A549 (cell line): ENCODE measurements around the gene ACTG1. TPM values are rescaled to one million over a fixed set of nuclear protein-coding genes. Genes with fewer than 3 reads are reported as not detected.

Experiments
- ATAC-seq, 2 experiments: fragments of 200-7000 bp in 1 of 2; fragments of >200 bp in 1 of 2; cut with Nextera tagmentation in 1 of 2; cut with Tn5 transposase in 1 of 2; 3 replicates each; pipeline versions ENCODE4 v1.8.0 to v1.9.1; 2018 to 2020; ENCODE audit warnings: mild to moderate bottlenecking in 1 of 2, moderate library complexity in 1 of 2
- CTCF ChIA-PET: fragments of 300-600 bp; sonication (Branson Sonifier 250); formaldehyde crosslinking; extraction: SDS; loops from one replicate; lab custom pipeline; 2021; ENCODE audit warnings: antibody characterized with exemption, inconsistent platforms; lab: Yijun Ruan, JAX
- POLR2A ChIA-PET: fragments of 350-600 bp; formaldehyde crosslinking; extraction: SDS; loops from one replicate; lab custom pipeline; 2021; ENCODE audit warnings: antibody characterized with exemption, inconsistent platforms; lab: Yijun Ruan, JAX
- DNase-seq, 2 experiments: peaks; one replicate each; pipeline versions ENCODE4 v3.0.0 to v3.0.0-alpha.2; 2011 to 2016; ENCODE audit warnings: low read depth in 1 of 2, low spot score in 1 of 2
- FAIRE-seq: peaks from 2 replicates; lab custom pipeline; 2011; peaks lifted over from hg19 to GRCh38; lab: Jason Lieb, UNC
- H3K27ac ChIP-seq, 2 experiments: fragments of >200 bp; sonication (Bioruptor Twin); formaldehyde crosslinking; 3 replicates each; pipeline ENCODE4 v1.5.1; 2016 to 2017
- H3K4me1 ChIP-seq: fragments of >200 bp; sonication (Bioruptor Twin); formaldehyde crosslinking; 3 replicates; pipeline ENCODE4 v1.6.1; 2016
- H3K4me2 ChIP-seq: fragments of >200 bp; sonication (Bioruptor Twin); formaldehyde crosslinking; 3 replicates; pipeline ENCODE4 v1.6.1; 2016
- H3K4me3 ChIP-seq: fragments of >200 bp; sonication (Bioruptor Twin); formaldehyde crosslinking; 3 replicates; pipeline ENCODE4 v1.5.1; 2016
- H3K9me3 ChIP-seq: fragments of >200 bp; sonication (Bioruptor Twin); formaldehyde crosslinking; 3 replicates; pipeline ENCODE4 v1.6.1; 2016
- CHD2 ChIP-seq: fragments of 150-350 bp; IDR thresholded peaks from 2 replicates; pipeline ENCODE4 v1.6.1; 2014; ENCODE audit warnings: low read length; ENCODE audit not compliant: partially characterized antibody
- CHD4 ChIP-seq: fragments of 200-600 bp; sonication (generic); IDR thresholded peaks from 2 replicates; pipeline ENCODE4 v1.6.1; 2016; ENCODE audit warnings: antibody characterized with exemption, mild to moderate bottlenecking, borderline replicate concordance
- EHF ChIP-seq: fragments of 250-450 bp; sonication (Bioruptor Pico); IDR thresholded peaks from 2 replicates; pipeline ENCODE4 v1.5.0; 2020; ENCODE audit warnings: mild to moderate bottlenecking
- ESRRA ChIP-seq: fragments of 150-350 bp; IDR thresholded peaks from 2 replicates; pipeline ENCODE4 v1.6.1; 2014; ENCODE audit warnings: mild to moderate bottlenecking, low read length, borderline replicate concordance
- FOSL2 ChIP-seq, 2 experiments: fragments of 450-650 bp in 1 of 2; fragments of >200 bp in 1 of 2; sonication (Bioruptor Twin) in 1 of 2; formaldehyde crosslinking; IDR thresholded peaks; 2 replicates each; pipeline versions ENCODE4 v1.5.0 to v1.6.1; 2016 to 2020; ENCODE audit warnings: mild to moderate bottlenecking in 1 of 2, moderate library complexity in 1 of 2
- GATA3 ChIP-seq: IDR thresholded peaks from 2 replicates; pipeline ENCODE4 v1.6.1; 2012; ENCODE audit warnings: borderline replicate concordance
- HDAC2 ChIP-seq: fragments of 200-600 bp; sonication (generic); IDR thresholded peaks from 2 replicates; pipeline ENCODE4 v1.6.1; 2016
- HOXA7 ChIP-seq: fragments of 250-450 bp; sonication (Bioruptor Pico); IDR thresholded peaks from 2 replicates; pipeline ENCODE4 v1.5.0; 2020; ENCODE audit warnings: mild to moderate bottlenecking, moderate library complexity
- HOXB5 ChIP-seq: fragments of 250-450 bp; sonication (Bioruptor Pico); IDR thresholded peaks from 2 replicates; pipeline ENCODE4 v1.5.0; 2020; ENCODE audit warnings: mild to moderate bottlenecking, moderate library complexity
- KDM5A ChIP-seq: fragments of 200-600 bp; sonication (generic); IDR thresholded peaks from 2 replicates; pipeline ENCODE4 v1.6.1; 2016; ENCODE audit warnings: antibody characterized with exemption, mild to moderate bottlenecking
- NFE2L2 ChIP-seq: fragments of 150-350 bp; conservative IDR thresholded peaks from 2 replicates; pipeline ENCODE4 v1.6.1; 2014; ENCODE audit warnings: low read length
- NPAS2 ChIP-seq: fragments of 250-450 bp; sonication (Bioruptor Pico); IDR thresholded peaks from 2 replicates; pipeline ENCODE4 v1.8.0; 2022; ENCODE audit warnings: mild to moderate bottlenecking, moderate library complexity, borderline replicate concordance
- NR3C1 ChIP-seq: fragments of >200 bp; sonication (Bioruptor Twin); formaldehyde crosslinking; IDR thresholded peaks from 3 replicates; pipeline ENCODE4 v1.6.1; 2017
- PHF8 ChIP-seq: fragments of 200-600 bp; sonication (generic); IDR thresholded peaks from 2 replicates; pipeline ENCODE4 v1.6.1; 2016; ENCODE audit warnings: low read depth, mild to moderate bottlenecking, antibody characterized with exemption, moderate library complexity, borderline replicate concordance
- POLR2A ChIP-seq: IDR thresholded peaks from 2 replicates; pipeline ENCODE4 v1.6.1; 2012; ENCODE audit warnings: mild to moderate bottlenecking, low read length
- RAD21 ChIP-seq, 2 experiments: fragments of >200 bp in 1 of 2; sonication (Bioruptor Twin) in 1 of 2; formaldehyde crosslinking in 1 of 2; IDR thresholded peaks in 1 of 2; conservative IDR thresholded peaks in 1 of 2; 2 replicates in 1 of 2; 3 replicates in 1 of 2; pipeline ENCODE4 v1.6.1; 2012 to 2018; ENCODE audit warnings: inconsistent platforms in 1 of 2
- RARB ChIP-seq: fragments of 250-450 bp; sonication (Bioruptor Pico); IDR thresholded peaks from 2 replicates; pipeline ENCODE4 v1.8.0; 2021; ENCODE audit warnings: mild to moderate bottlenecking, moderate library complexity
- RCOR1 ChIP-seq: fragments of 150-350 bp; IDR thresholded peaks from 2 replicates; pipeline ENCODE4 v1.6.1; 2014; ENCODE audit warnings: antibody characterized with exemption, low read length, low read depth
- SMC3 ChIP-seq: fragments of >200 bp; sonication (Bioruptor Twin); formaldehyde crosslinking; IDR thresholded peaks from 3 replicates; pipeline ENCODE4 v1.6.1; 2018; ENCODE audit warnings: inconsistent platforms
- TFCP2L1 ChIP-seq: fragments of 250-450 bp; sonication (Bioruptor Pico); IDR thresholded peaks from 2 replicates; pipeline ENCODE4 v1.5.0; 2021; ENCODE audit warnings: mild to moderate bottlenecking
- ZC3H11A ChIP-seq: fragments of 450-650 bp; IDR thresholded peaks from 2 replicates; pipeline ENCODE4 v1.6.1; 2014; ENCODE audit warnings: antibody characterized with exemption, mild to moderate bottlenecking
- ZFP36 ChIP-seq: fragments of 450-650 bp; IDR thresholded peaks from 2 replicates; pipeline ENCODE4 v1.6.1; 2014; ENCODE audit warnings: borderline replicate concordance; ENCODE audit not compliant: partially characterized antibody
- ZNF302 ChIP-seq: fragments of 250-450 bp; sonication (Bioruptor Pico); IDR thresholded peaks from 2 replicates; pipeline ENCODE4 v1.9.0; 2021; ENCODE audit warnings: inconsistent platforms, mild to moderate bottlenecking, moderate library complexity
- WGBS: methylation state at CpG from one replicate; pipeline ENCODE4 v1.1.6; 2017; ENCODE audit errors: missing lambda C conversion rate; 5-methylcytosine and 5-hydroxymethylcytosine counted together
- polyA plus RNA-seq, 4 experiments: library from polyadenylated mRNA; depleted of rRNA in 3 of 4; stranded (reverse); fragments of >200 nt; fragmentation: RNase III in 1 of 4; extraction: RNeasy Plus Mini Kit Qiagen cat#74134 plus additional on column Dnase treatment in 1 of 4; gene quantifications; 2 replicates in 3 of 4; 3 replicates in 1 of 4; pipeline ENCODE4 v1.2.3, GENCODE V29; 2011 to 2017
- TF ChIP-seq, protein P1 (sequence below): fragments of >200 bp; sonication (Bioruptor Twin); formaldehyde crosslinking; IDR thresholded peaks from 3 replicates; pipeline ENCODE4 v1.6.1; 2016
- TF ChIP-seq, protein P2 (sequence below): fragments of 200-600 bp; sonication (generic); IDR thresholded peaks from 2 replicates; pipeline ENCODE4 v1.6.1; 2016; ENCODE audit warnings: antibody characterized with exemption, mild to moderate bottlenecking, moderate library complexity
- TF ChIP-seq, protein P3 (sequence below): IDR thresholded peaks from 2 replicates; pipeline ENCODE4 v1.6.1; 2012; ENCODE audit warnings: low read depth, borderline replicate concordance
- TF ChIP-seq, protein P4 (sequence below): fragments of 250-450 bp; sonication (Bioruptor Pico); IDR thresholded peaks from 2 replicates; pipeline ENCODE4 v1.5.0; 2020; ENCODE audit warnings: low read depth, mild to moderate bottlenecking, moderate library complexity
- TF ChIP-seq, protein P5 (sequence below): fragments of 150-350 bp; IDR thresholded peaks from 2 replicates; pipeline ENCODE4 v1.6.1; 2014; ENCODE audit warnings: low read depth, mild to moderate bottlenecking, low read length
- TF ChIP-seq, protein P6 (sequence below): fragments of >200 bp; sonication (Bioruptor Twin); formaldehyde crosslinking; IDR thresholded peaks from 3 replicates; pipeline ENCODE4 v1.5.1; 2016
- TF ChIP-seq, protein P7 (sequence below): fragments of >200 bp; sonication (Bioruptor Twin); formaldehyde crosslinking; IDR thresholded peaks from 2 replicates; pipeline ENCODE4 v1.6.1; 2016

The ACTG1 gene
- polyA plus RNA-seq, 2 of the 4 experiments (the other 2 are of a cell fraction) = 2,042 to 7,263 TPM

DNA sequence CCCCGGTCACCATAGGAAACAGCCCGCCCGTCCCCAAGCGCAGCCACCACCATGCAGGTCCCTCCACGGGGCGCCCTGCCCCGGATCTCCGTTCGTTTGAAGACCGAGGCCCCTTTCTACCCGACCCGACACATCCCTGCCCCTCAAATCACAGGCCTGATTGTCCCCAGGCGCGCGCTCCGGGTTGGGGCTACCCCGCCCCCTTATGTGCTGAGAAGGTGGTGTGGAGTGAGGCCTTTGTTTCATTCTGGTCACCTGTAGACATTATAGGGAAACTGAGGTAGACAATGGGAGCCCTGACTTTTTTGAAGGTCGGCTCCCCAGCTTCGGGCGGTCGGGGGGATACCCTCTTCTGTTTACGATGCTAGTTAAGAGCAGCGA is 763 bp upstream of the ACTG1 start:
- H3K4me1 ChIP-seq = peaks cover 35% of the 10 kb centered on the region
- no peak for FAIRE-seq
- no peak; the same call in 1 of the 2 replicates for TF ChIP-seq HOXA7 (CRISPR knock-in tag)
- TF ChIP-seq ZC3H11A = 0 out of 2 replicates have a peak, but pooled peaks have one; percentile 5
- TF ChIP-seq, protein P1, sequence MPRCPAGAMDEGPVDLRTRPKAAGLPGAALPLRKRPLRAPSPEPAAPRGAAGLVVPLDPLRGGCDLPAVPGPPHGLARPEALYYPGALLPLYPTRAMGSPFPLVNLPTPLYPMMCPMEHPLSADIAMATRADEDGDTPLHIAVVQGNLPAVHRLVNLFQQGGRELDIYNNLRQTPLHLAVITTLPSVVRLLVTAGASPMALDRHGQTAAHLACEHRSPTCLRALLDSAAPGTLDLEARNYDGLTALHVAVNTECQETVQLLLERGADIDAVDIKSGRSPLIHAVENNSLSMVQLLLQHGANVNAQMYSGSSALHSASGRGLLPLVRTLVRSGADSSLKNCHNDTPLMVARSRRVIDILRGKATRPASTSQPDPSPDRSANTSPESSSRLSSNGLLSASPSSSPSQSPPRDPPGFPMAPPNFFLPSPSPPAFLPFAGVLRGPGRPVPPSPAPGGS = no peak
- TF ChIP-seq RCOR1 = no peak
- TF ChIP-seq, protein P2, sequence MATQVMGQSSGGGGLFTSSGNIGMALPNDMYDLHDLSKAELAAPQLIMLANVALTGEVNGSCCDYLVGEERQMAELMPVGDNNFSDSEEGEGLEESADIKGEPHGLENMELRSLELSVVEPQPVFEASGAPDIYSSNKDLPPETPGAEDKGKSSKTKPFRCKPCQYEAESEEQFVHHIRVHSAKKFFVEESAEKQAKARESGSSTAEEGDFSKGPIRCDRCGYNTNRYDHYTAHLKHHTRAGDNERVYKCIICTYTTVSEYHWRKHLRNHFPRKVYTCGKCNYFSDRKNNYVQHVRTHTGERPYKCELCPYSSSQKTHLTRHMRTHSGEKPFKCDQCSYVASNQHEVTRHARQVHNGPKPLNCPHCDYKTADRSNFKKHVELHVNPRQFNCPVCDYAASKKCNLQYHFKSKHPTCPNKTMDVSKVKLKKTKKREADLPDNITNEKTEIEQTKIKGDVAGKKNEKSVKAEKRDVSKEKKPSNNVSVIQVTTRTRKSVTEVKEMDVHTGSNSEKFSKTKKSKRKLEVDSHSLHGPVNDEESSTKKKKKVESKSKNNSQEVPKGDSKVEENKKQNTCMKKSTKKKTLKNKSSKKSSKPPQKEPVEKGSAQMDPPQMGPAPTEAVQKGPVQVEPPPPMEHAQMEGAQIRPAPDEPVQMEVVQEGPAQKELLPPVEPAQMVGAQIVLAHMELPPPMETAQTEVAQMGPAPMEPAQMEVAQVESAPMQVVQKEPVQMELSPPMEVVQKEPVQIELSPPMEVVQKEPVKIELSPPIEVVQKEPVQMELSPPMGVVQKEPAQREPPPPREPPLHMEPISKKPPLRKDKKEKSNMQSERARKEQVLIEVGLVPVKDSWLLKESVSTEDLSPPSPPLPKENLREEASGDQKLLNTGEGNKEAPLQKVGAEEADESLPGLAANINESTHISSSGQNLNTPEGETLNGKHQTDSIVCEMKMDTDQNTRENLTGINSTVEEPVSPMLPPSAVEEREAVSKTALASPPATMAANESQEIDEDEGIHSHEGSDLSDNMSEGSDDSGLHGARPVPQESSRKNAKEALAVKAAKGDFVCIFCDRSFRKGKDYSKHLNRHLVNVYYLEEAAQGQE = no peak
- peak; percentile 75 for TF ChIP-seq ZNF302 (CRISPR knock-in tag)
- no peak for TF ChIP-seq ESRRA
- no peak; the same call in 1 of the 2 replicates for TF ChIP-seq PHF8
- TF ChIP-seq, protein P3, sequence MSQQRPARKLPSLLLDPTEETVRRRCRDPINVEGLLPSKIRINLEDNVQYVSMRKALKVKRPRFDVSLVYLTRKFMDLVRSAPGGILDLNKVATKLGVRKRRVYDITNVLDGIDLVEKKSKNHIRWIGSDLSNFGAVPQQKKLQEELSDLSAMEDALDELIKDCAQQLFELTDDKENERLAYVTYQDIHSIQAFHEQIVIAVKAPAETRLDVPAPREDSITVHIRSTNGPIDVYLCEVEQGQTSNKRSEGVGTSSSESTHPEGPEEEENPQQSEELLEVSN = 0 out of 2 replicates have a peak, but pooled peaks have one; percentile 16
- TF ChIP-seq EHF (CRISPR knock-in tag) = peak; percentile 82; the same call in 1 of the 2 replicates
- peak; percentile 39; the same call in 1 of the 2 replicates for TF ChIP-seq CHD4
- no peak for TF ChIP-seq KDM5A
- no peak for TF ChIP-seq NFE2L2
- TF ChIP-seq HOXB5 (CRISPR knock-in tag) = peak; percentile 84; the same call in 1 of the 2 replicates
- no peak; the same call in 1 of the 2 replicates for TF ChIP-seq POLR2A
- TF ChIP-seq SMC3 = no peak
- no peak for TF ChIP-seq FOSL2 (IDR thresholded peaks at IDR 0.05)
- TF ChIP-seq FOSL2 (CRISPR knock-in tag; IDR thresholded peaks at IDR 0.05) = no peak
- TF ChIP-seq, protein P4, sequence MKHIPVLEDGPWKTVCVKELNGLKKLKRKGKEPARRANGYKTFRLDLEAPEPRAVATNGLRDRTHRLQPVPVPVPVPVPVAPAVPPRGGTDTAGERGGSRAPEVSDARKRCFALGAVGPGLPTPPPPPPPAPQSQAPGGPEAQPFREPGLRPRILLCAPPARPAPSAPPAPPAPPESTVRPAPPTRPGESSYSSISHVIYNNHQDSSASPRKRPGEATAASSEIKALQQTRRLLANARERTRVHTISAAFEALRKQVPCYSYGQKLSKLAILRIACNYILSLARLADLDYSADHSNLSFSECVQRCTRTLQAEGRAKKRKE = 0 out of 2 replicates have a peak, but pooled peaks have one; percentile 47
- TF ChIP-seq, protein P5, sequence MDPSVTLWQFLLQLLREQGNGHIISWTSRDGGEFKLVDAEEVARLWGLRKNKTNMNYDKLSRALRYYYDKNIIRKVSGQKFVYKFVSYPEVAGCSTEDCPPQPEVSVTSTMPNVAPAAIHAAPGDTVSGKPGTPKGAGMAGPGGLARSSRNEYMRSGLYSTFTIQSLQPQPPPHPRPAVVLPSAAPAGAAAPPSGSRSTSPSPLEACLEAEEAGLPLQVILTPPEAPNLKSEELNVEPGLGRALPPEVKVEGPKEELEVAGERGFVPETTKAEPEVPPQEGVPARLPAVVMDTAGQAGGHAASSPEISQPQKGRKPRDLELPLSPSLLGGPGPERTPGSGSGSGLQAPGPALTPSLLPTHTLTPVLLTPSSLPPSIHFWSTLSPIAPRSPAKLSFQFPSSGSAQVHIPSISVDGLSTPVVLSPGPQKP = no peak
- TF ChIP-seq, protein P6, sequence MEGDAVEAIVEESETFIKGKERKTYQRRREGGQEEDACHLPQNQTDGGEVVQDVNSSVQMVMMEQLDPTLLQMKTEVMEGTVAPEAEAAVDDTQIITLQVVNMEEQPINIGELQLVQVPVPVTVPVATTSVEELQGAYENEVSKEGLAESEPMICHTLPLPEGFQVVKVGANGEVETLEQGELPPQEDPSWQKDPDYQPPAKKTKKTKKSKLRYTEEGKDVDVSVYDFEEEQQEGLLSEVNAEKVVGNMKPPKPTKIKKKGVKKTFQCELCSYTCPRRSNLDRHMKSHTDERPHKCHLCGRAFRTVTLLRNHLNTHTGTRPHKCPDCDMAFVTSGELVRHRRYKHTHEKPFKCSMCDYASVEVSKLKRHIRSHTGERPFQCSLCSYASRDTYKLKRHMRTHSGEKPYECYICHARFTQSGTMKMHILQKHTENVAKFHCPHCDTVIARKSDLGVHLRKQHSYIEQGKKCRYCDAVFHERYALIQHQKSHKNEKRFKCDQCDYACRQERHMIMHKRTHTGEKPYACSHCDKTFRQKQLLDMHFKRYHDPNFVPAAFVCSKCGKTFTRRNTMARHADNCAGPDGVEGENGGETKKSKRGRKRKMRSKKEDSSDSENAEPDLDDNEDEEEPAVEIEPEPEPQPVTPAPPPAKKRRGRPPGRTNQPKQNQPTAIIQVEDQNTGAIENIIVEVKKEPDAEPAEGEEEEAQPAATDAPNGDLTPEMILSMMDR = no peak
- TF ChIP-seq, protein P7, sequence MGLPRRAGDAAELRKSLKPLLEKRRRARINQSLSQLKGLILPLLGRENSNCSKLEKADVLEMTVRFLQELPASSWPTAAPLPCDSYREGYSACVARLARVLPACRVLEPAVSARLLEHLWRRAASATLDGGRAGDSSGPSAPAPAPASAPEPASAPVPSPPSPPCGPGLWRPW = no peak
- no peak for TF ChIP-seq HDAC2
- no peak for TF ChIP-seq NR3C1
- peak; percentile 25; the same call in 1 of the 2 replicates for TF ChIP-seq RARB (CRISPR knock-in tag)
- no peak for TF ChIP-seq GATA3
- TF ChIP-seq NPAS2 (CRISPR knock-in tag) = peak; percentile 67; the same call in 1 of the 2 replicates
- 0 out of 2 replicates have a peak, but pooled peaks have one; percentile 5 for TF ChIP-seq TFCP2L1 (CRISPR knock-in tag)
- TF ChIP-seq ZFP36 = no peak
- TF ChIP-seq RAD21 (conservative IDR thresholded peaks at IDR 0.05 in 1 of 2, IDR thresholded peaks at IDR 0.05 in 1 of 2) = no peak
- no peak for TF ChIP-seq CHD2

More for the DNA sequence above, 763 bp upstream of the ACTG1 start:
- ChIA-PET CTCF (interaction anchor here (0.7 to 4.7 kb wide), 5 partner anchors 13 to 117 kb away, joined by 3 to 30 read pairs (median 4); no protein-coding TSS in a partner anchor), POLR2A (interaction anchor here (0.6 to 1.9 kb wide), 7 partner anchors 13 to 121 kb away, joined by 3 to 8 read pairs (median 5); partner anchors contain the start of gene BAHCC1)
- peak overlapping the region; percentile 87 for H3K4me2 ChIP-seq
- peak overlapping the region; percentile 99 for H3K27ac ChIP-seq
- ATAC-seq (peak; percentile 25 to 37), DNase-seq (peak; percentile 76 to 89)
- whole genome bisulfite sequencing = 2% methylated on average over 22 of the region's 23 CpGs
- H3K4me3 ChIP-seq = peak overlapping the region; percentile 83
- H3K9me3 ChIP-seq = no peaks in the 10 kb centered on the region
